GM23338 (cell line): ENCODE data around the gene MAD1L1. TPM values are rescaled to one million over a fixed set of nuclear protein-coding genes. Genes with fewer than 3 reads are reported as not detected.

Experiments used
- EZH2 ChIP-seq: fragments of 200-600 bp; sonication (generic); IDR thresholded peaks from one replicate; pipeline ENCODE4 v1.8.0; 2017; ENCODE audit warnings: antibody characterized with exemption, mild to moderate bottlenecking, low read depth; ENCODE audit not compliant: unreplicated experiment
- EZH2phosphoT487 ChIP-seq: fragments of 200-600 bp; sonication (generic); IDR thresholded peaks from one replicate; pipeline ENCODE4 v1.8.1; 2018; ENCODE audit warnings: antibody characterized with exemption; ENCODE audit not compliant: unreplicated experiment
- NANOG ChIP-seq: IDR thresholded peaks from 2 replicates; pipeline ENCODE4 v1.6.1; 2016; ENCODE audit warnings: antibody characterized with exemption, borderline replicate concordance
- POLR2AphosphoS5 ChIP-seq: IDR thresholded peaks from 2 replicates; pipeline ENCODE4 v1.6.1; 2016; ENCODE audit warnings: antibody characterized with exemption, low read depth
- STAT1 ChIP-seq: IDR thresholded peaks from one replicate; pipeline ENCODE4 v1.6.1; 2016; ENCODE audit warnings: antibody characterized with exemption; ENCODE audit not compliant: unreplicated experiment
- ZNF114 ChIP-seq: fragments of 250-450 bp; sonication (Bioruptor Pico); IDR thresholded peaks from 2 replicates; pipeline ENCODE4 v1.5.0; 2020; ENCODE audit warnings: mild to moderate bottlenecking, moderate library complexity
- ZNF331 ChIP-seq: fragments of 250-450 bp; sonication (Bioruptor Pico); IDR thresholded peaks from 2 replicates; pipeline ENCODE4 v1.5.0; 2020; ENCODE audit warnings: low read depth, mild to moderate bottlenecking, moderate library complexity
- polyA plus RNA-seq: library from polyadenylated mRNA; unstranded; fragments of >200 nt; fragmentation: Nextera tagmentation; extraction: Ambion mirVana; gene quantifications from 2 replicates; pipeline ENCODE4 v1.2.1, GENCODE V29; 2016
- total RNA-seq: library from RNA; depleted of rRNA; stranded (reverse); fragments of >200 nt; shearing (Covaris generic); gene quantifications from 2 replicates; pipeline ENCODE4 v1.2.3, GENCODE V29; 2014
- TF ChIP-seq, protein P1 (sequence below): fragments of 250-450 bp; sonication (Bioruptor Pico); IDR thresholded peaks from 2 replicates; pipeline ENCODE4 v1.5.0; 2020; ENCODE audit warnings: mild to moderate bottlenecking, moderate library complexity
- TF ChIP-seq, protein P2 (sequence below): IDR thresholded peaks from one replicate; pipeline ENCODE4 v1.6.1; 2018; ENCODE audit warnings: antibody characterized with exemption; ENCODE audit not compliant: unreplicated experiment
- TF ChIP-seq, protein P3 (sequence below): IDR thresholded peaks from 2 replicates; pipeline ENCODE4 v1.6.1; 2016; ENCODE audit warnings: antibody characterized with exemption

Gene MAD1L1
- total and polyA plus RNA-seq, 2 experiments from 2014 or later: 40.3 to 59.3 TPM

DNA sequence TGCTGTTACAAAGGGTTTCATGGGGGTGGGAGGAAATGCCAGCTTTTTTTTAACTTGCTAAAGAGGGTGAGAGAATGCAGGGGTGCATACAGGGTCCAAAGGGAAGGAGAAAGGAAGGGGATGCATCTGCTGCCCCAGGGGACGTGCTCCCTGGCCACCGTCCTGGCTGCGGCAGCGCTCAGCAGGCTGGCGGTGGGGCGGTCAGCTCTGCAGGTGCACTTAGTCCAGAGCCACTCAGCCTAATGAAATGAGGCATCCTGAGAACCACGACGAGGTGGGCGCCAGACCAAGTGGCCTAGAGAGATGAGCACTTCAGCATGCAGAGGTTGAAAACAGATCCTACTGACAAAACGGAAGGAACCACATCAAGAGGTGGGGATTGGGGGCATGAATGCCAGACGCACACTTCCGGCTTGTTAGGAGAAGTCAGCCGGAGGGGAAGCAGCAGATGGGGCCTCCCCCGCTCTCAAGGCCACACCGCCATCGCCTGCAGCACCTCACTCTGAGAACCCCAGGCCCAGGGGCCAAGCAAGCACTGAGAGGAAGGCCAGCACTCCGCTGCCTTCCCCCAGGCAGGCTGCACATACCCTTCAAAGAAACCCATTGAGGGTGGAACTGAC, 94.5 kb downstream of the MAD1L1 start (continued):
- TF ChIP-seq, protein P1, sequence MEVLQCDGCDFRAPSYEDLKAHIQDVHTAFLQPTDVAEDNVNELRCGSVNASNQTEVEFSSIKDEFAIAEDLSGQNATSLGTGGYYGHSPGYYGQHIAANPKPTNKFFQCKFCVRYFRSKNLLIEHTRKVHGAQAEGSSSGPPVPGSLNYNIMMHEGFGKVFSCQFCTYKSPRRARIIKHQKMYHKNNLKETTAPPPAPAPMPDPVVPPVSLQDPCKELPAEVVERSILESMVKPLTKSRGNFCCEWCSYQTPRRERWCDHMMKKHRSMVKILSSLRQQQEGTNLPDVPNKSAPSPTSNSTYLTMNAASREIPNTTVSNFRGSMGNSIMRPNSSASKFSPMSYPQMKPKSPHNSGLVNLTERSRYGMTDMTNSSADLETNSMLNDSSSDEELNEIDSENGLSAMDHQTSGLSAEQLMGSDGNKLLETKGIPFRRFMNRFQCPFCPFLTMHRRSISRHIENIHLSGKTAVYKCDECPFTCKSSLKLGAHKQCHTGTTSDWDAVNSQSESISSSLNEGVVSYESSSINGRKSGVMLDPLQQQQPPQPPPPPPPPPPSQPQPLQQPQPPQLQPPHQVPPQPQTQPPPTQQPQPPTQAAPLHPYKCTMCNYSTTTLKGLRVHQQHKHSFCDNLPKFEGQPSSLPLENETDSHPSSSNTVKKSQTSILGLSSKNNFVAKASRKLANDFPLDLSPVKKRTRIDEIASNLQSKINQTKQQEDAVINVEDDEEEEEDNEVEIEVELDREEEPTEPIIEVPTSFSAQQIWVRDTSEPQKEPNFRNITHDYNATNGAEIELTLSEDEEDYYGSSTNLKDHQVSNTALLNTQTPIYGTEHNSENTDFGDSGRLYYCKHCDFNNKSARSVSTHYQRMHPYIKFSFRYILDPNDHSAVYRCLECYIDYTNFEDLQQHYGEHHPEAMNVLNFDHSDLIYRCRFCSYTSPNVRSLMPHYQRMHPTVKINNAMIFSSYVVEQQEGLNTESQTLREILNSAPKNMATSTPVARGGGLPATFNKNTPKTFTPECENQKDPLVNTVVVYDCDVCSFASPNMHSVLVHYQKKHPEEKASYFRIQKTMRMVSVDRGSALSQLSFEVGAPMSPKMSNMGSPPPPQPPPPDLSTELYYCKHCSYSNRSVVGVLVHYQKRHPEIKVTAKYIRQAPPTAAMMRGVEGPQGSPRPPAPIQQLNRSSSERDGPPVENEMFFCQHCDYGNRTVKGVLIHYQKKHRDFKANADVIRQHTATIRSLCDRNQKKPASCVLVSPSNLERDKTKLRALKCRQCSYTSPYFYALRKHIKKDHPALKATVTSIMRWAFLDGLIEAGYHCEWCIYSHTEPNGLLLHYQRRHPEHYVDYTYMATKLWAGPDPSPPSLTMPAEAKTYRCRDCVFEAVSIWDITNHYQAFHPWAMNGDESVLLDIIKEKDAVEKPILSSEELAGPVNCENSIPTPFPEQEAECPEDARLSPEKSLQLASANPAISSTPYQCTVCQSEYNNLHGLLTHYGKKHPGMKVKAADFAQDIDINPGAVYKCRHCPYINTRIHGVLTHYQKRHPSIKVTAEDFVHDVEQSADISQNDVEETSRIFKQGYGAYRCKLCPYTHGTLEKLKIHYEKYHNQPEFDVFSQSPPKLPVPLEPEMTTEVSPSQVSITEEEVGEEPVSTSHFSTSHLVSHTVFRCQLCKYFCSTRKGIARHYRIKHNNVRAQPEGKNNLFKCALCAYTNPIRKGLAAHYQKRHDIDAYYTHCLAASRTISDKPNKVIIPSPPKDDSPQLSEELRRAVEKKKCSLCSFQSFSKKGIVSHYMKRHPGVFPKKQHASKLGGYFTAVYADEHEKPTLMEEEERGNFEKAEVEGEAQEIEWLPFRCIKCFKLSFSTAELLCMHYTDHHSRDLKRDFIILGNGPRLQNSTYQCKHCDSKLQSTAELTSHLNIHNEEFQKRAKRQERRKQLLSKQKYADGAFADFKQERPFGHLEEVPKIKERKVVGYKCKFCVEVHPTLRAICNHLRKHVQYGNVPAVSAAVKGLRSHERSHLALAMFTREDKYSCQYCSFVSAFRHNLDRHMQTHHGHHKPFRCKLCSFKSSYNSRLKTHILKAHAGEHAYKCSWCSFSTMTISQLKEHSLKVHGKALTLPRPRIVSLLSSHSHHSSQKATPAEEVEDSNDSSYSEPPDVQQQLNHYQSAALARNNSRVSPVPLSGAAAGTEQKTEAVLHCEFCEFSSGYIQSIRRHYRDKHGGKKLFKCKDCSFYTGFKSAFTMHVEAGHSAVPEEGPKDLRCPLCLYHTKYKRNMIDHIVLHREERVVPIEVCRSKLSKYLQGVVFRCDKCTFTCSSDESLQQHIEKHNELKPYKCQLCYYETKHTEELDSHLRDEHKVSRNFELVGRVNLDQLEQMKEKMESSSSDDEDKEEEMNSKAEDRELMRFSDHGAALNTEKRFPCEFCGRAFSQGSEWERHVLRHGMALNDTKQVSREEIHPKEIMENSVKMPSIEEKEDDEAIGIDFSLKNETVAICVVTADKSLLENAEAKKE (CRISPR knock-in tag): no peak
- TF ChIP-seq ZNF114 (CRISPR knock-in tag): no peak
- TF ChIP-seq, protein P2, sequence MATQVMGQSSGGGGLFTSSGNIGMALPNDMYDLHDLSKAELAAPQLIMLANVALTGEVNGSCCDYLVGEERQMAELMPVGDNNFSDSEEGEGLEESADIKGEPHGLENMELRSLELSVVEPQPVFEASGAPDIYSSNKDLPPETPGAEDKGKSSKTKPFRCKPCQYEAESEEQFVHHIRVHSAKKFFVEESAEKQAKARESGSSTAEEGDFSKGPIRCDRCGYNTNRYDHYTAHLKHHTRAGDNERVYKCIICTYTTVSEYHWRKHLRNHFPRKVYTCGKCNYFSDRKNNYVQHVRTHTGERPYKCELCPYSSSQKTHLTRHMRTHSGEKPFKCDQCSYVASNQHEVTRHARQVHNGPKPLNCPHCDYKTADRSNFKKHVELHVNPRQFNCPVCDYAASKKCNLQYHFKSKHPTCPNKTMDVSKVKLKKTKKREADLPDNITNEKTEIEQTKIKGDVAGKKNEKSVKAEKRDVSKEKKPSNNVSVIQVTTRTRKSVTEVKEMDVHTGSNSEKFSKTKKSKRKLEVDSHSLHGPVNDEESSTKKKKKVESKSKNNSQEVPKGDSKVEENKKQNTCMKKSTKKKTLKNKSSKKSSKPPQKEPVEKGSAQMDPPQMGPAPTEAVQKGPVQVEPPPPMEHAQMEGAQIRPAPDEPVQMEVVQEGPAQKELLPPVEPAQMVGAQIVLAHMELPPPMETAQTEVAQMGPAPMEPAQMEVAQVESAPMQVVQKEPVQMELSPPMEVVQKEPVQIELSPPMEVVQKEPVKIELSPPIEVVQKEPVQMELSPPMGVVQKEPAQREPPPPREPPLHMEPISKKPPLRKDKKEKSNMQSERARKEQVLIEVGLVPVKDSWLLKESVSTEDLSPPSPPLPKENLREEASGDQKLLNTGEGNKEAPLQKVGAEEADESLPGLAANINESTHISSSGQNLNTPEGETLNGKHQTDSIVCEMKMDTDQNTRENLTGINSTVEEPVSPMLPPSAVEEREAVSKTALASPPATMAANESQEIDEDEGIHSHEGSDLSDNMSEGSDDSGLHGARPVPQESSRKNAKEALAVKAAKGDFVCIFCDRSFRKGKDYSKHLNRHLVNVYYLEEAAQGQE: no peak
- TF ChIP-seq NANOG: no peak
- TF ChIP-seq EZH2: no peak
- TF ChIP-seq, protein P3, sequence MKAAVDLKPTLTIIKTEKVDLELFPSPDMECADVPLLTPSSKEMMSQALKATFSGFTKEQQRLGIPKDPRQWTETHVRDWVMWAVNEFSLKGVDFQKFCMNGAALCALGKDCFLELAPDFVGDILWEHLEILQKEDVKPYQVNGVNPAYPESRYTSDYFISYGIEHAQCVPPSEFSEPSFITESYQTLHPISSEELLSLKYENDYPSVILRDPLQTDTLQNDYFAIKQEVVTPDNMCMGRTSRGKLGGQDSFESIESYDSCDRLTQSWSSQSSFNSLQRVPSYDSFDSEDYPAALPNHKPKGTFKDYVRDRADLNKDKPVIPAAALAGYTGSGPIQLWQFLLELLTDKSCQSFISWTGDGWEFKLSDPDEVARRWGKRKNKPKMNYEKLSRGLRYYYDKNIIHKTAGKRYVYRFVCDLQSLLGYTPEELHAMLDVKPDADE: no peak
- TF ChIP-seq POLR2AphosphoS5: no peak
- TF ChIP-seq ZNF331 (CRISPR knock-in tag): no peak
- no peak for TF ChIP-seq STAT1
- TF ChIP-seq EZH2phosphoT487: no peak
